Gastrocnemius medialis (tissue), 4 donors: Measurements from ENCODE around the gene LGALS7B. TPM values are rescaled to one million over a fixed set of nuclear protein-coding genes. Genes with fewer than 3 reads are reported as not detected.
"Not testable (repeated sequence)": the region's sequence is repeated elsewhere in the genome, so short reads cannot be mapped to it uniquely, and the experiment has no call there.

Source experiments
- ATAC-seq, 2 donors: fragments of 150-250 bp; one replicate each; pipeline ENCODE4 v1.9.1; 2016
- DNase-seq, 2 donors: peaks; one replicate each; pipeline ENCODE4 v3.0.0-alpha.2; 2019
- H3K27ac ChIP-seq, 4 donors: fragments of 200-600 bp; sonication (generic); 1 replicate in 1 of 4; 2 replicates in 3 of 4; pipeline ENCODE4 v1.5.1; 2016 to 2018; ENCODE audit warnings: mild to moderate bottlenecking in 2 of 4, moderate library complexity in 1 of 4
- H3K27me3 ChIP-seq, 3 donors: fragments of 200-600 bp; sonication (generic) in 2 of 3; 1 replicate in 1 of 3; 2 replicates in 2 of 3; pipeline versions ENCODE4 v1.5.1 to v1.6.0; 2016 to 2019; ENCODE audit warnings: mild to moderate bottlenecking in 1 of 3, moderate library complexity in 1 of 3
- H3K36me3 ChIP-seq, 2 donors: fragments of 200-600 bp; sonication (generic) in 1 of 2; one replicate each; pipeline ENCODE4 v1.5.1; 2017 to 2018
- H3K4me1 ChIP-seq, 2 donors: fragments of 200-600 bp; sonication (generic) in 1 of 2; one replicate each; pipeline ENCODE4 v1.5.1; 2016 to 2017; ENCODE audit warnings: mild to moderate bottlenecking in 2 of 2
- H3K4me3 ChIP-seq, 4 donors: fragments of 200-600 bp; sonication (generic) in 3 of 4; 1 replicate in 1 of 4; 2 replicates in 3 of 4; pipeline ENCODE4 v1.5.1; 2016 to 2019; ENCODE audit warnings: mild to moderate bottlenecking in 2 of 4
- H3K9me3 ChIP-seq, 3 donors: fragments of 200-600 bp; sonication (generic) in 2 of 3; 1 replicate in 1 of 3; 2 replicates in 2 of 3; pipeline ENCODE4 v1.5.1; 2016 to 2019
- POLR2A ChIP-seq, 2 donors: fragments of 450-650 bp; IDR thresholded peaks; one replicate each; pipeline ENCODE4 v1.6.1; 2017; ENCODE audit warnings: antibody characterized with exemption in 2 of 2, mild to moderate bottlenecking in 2 of 2, moderate library complexity in 2 of 2
- in situ Hi-C, 4 donors: fragments of 200-750 bp; cut with MboI; loops; one replicate each; pipeline versions ENCODE4 v1.15.0 to v1.8.0; 2017; ENCODE audit warnings: low sequenced_read_pairs in 4 of 4
- intact Hi-C: fragments of 100-400 bp; cut with DNase I; formaldehyde crosslinking; loops from one replicate; pipeline ENCODE4 v1.15.1; 2023; ENCODE audit warnings: low total_unique reads
- total RNA-seq, 4 donors: library from RNA; depleted of rRNA; stranded (reverse); fragments of >200 nt; gene quantifications; one replicate each; pipeline versions ENCODE4 v1.1.0 to v1.2.3, GENCODE V29; 2016
- TF ChIP-seq, protein P1 (sequence below), 5 experiments: fragments of 450-650 bp in 3 of 5; fragments of 200-600 bp in 2 of 5; sonication (generic) in 2 of 5; IDR thresholded peaks in 4 of 5; conservative IDR thresholded peaks in 1 of 5; 1 replicate in 4 of 5; 2 replicates in 1 of 5; pipeline ENCODE4 v1.5.1; 2016 to 2019; ENCODE audit warnings: antibody characterized with exemption in 5 of 5, mild to moderate bottlenecking in 3 of 5, moderate library complexity in 3 of 5

Gene LGALS7B
- total RNA-seq, 4 donors from 2014 or later: not detected

DNA sequence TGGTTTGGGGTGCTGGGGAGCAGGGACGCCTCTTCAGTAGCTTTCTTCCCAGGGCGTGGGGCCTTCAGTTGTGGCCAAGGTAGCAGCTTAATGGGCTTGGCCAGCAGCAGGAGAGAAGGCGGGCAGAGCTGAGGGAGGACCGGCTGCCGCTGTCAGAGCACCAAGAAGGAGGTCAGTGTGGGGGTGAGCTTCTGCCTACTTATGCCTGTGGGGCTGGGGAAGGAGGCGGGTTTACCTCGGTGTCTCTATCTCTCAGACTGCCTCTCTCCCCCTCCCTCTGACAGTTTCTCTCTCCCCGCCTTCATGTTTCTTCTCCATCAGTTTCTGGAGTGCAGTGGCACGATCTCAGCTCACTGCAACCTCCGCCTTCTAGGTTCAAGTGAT, 44.7 kb upstream of the LGALS7B start, which contains the start of gene CAPN12:
TSS of gene CAPN12 (minus strand) at position 177 of the 384 bp plus-strand sequence. CDS start 309 bp downstream, outside the sequence.
- no peak for ATAC-seq
- in situ Hi-C loops (loop anchor here in 2 of 4 donors (25.0 kb wide), 1 partner anchor 168 kb away; the partner anchor contains the start of gene CCER2 (in 2 of the 2)), intact Hi-C loops (no loop called here)
- no peaks in the 10 kb centered on the region for H3K9me3 ChIP-seq
- no peaks in the 10 kb centered on the region for H3K27me3 ChIP-seq
- H3K4me1 ChIP-seq: no peaks in the 10 kb centered on the region
- H3K27ac ChIP-seq: no peak within 1 kb of the TSS
- no peak for DNase-seq
- TF ChIP-seq, protein P1, sequence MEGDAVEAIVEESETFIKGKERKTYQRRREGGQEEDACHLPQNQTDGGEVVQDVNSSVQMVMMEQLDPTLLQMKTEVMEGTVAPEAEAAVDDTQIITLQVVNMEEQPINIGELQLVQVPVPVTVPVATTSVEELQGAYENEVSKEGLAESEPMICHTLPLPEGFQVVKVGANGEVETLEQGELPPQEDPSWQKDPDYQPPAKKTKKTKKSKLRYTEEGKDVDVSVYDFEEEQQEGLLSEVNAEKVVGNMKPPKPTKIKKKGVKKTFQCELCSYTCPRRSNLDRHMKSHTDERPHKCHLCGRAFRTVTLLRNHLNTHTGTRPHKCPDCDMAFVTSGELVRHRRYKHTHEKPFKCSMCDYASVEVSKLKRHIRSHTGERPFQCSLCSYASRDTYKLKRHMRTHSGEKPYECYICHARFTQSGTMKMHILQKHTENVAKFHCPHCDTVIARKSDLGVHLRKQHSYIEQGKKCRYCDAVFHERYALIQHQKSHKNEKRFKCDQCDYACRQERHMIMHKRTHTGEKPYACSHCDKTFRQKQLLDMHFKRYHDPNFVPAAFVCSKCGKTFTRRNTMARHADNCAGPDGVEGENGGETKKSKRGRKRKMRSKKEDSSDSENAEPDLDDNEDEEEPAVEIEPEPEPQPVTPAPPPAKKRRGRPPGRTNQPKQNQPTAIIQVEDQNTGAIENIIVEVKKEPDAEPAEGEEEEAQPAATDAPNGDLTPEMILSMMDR (IDR thresholded peaks at IDR 0.05 in 4 of 5, conservative IDR thresholded peaks at IDR 0.05 in 1 of 5): no peak
- TF ChIP-seq POLR2A (IDR thresholded peaks at IDR 0.05): no peak
- no peak within 1 kb of the TSS for H3K4me3 ChIP-seq
- no peaks in the 10 kb centered on the region for H3K36me3 ChIP-seq

DNA sequence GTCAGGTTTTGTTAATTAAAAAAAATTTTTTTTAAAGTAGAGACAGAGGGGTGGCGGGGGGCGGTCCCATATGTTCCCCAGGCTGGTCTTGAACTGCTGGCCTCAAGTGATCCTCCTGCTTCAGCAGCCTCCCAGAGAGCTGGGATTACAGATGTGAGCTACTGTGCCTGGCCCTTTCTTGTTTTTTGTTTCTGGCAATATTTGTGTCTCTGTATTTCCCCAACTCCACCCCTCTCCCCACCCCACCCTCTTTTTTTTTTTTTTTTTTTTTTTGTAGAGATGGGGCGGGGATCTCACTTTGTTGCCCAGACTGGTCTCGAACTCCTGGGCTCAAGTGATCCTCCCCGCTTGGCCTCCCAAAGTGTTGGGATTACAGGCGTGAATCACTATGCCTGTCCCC, 44.1 kb upstream of the LGALS7B start:
- H3K27ac ChIP-seq: no peak overlapping the region
- DNase-seq (no peak), ATAC-seq (no peak)
- no peaks in the 10 kb centered on the region for H3K36me3 ChIP-seq
- no peak overlapping the region for H3K4me3 ChIP-seq
- no peaks in the 10 kb centered on the region for H3K27me3 ChIP-seq
- intact Hi-C loops: no loop called here
- no peaks in the 10 kb centered on the region for H3K9me3 ChIP-seq
- H3K4me1 ChIP-seq: no peaks in the 10 kb centered on the region
- in situ Hi-C loops: loop anchor here in 2 of 4 donors (25.0 kb wide), 1 partner anchor 167 kb away; the partner anchor contains the start of gene CCER2 (in 2 of the 2)
- TF ChIP-seq POLR2A (IDR thresholded peaks at IDR 0.05): no peak
- TF ChIP-seq, protein P1 (IDR thresholded peaks at IDR 0.05 in 4 of 5, conservative IDR thresholded peaks at IDR 0.05 in 1 of 5): no peak

DNA sequence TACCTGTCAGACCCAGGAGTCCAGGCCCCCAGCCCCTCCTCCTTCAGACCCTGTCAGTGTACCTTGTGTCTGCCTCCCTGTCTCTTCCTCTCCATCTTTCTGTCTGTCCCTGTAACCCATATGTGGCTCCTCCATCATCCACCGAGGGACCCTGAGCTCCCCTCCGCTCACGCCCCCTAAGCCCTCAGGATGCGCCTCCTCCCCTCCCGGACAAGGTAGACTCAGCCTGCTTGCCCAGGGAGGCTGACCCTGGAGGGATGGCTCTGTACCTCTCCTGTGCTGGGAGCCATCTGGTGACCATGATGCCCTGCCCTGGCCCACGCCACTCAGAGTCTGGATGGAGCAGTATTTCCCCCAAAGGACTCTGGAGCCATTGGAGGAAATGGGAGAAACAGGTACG, 43.7 kb upstream of the LGALS7B start:
- Histone ChIP-seq H3K27ac (no peak overlapping the region), H3K9me3 (no peaks in the 10 kb centered on the region), H3K4me1 (no peaks in the 10 kb centered on the region), H3K36me3 (no peaks in the 10 kb centered on the region), H3K27me3 (no peaks in the 10 kb centered on the region), H3K4me3 (no peak overlapping the region)
- intact Hi-C loops: no loop called here
- no peak for DNase-seq
- ATAC-seq: no peak
- in situ Hi-C loops: loop anchor here in 2 of 4 donors (25.0 kb wide), 1 partner anchor 167 kb away; the partner anchor contains the start of gene CCER2 (in 2 of the 2)
- TF ChIP-seq, protein P1 (IDR thresholded peaks at IDR 0.05 in 4 of 5, conservative IDR thresholded peaks at IDR 0.05 in 1 of 5): no peak
- no peak for TF ChIP-seq POLR2A (IDR thresholded peaks at IDR 0.05)

DNA sequence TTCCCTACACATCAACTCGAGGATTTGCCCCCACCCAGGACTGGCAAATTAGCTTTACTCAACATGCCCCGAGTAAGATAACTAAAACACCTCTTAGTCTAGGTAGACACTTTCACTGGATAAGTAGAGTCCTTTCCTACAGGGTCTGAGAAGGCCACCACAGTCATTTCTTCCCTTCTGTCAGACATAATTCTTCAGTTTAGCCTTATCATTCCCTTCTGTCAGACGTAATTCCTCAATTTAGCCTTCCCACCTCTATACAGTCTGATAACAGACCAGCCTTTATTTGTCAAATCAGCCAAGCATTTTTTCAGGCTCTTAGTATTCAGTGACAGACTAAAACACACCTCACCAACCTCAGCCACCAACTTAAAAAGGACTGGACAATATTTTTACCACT, 35.2 kb upstream of the LGALS7B start:
- intact Hi-C loops, in situ Hi-C loops: not testable (repeated sequence)
- peak overlapping the region in 1 of 4 donors; percentile 43 for H3K27ac ChIP-seq

DNA sequence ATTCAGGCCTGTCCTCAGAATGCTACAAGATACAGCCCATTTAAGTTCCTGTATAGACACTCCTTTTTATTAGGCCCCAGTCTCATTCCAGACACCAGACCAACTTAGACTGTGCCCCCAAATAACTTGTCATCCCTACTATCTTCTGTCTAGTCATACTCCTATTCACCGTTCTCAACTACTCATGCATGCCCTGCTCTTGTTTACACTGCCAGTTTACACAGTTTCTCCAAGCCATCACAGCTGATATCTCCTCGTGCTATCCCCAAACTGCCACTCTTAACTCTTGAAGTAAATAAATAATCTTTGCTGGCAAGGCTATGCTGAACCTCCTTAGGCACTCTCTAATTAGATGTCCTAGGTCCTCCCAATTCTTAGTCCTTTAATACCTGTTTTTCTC, 34.8 kb upstream of the LGALS7B start:
- DNase-seq, in situ Hi-C loops, H3K4me3 ChIP-seq, H3K27ac ChIP-seq, H3K36me3 ChIP-seq, H3K9me3 ChIP-seq, H3K27me3 ChIP-seq, ATAC-seq, H3K4me1 ChIP-seq, intact Hi-C loops: not testable (repeated sequence)

More for the DNA sequence above, 35.2 kb upstream of the LGALS7B start:
- not testable (repeated sequence) for H3K36me3 ChIP-seq, ATAC-seq, H3K9me3 ChIP-seq, H3K27me3 ChIP-seq, DNase-seq, H3K4me1 ChIP-seq, H3K4me3 ChIP-seq

DNA sequence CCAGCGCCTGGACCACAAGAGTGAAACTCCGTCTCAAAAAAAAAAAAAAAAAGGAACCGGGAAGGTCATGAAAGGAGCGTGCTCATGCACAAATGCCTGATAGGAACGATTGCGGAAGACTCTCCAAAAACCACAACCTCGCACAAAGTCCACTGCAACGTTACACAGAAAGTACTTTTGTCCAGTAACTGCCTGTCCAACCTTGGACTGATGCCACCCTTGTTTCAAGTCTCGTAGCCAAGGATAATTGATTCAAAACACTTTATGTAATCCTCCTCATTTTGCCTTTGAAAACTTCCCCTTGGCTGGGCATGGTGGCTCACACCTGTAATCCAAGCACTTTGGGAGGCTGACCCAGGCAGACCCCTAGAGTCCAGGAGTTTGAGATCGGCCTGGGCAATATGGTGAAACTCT, 29.4 kb upstream of the LGALS7B start:
- H3K27ac ChIP-seq: no peak overlapping the region
- DNase-seq (no peak), ATAC-seq (no peak)
- H3K9me3 ChIP-seq: no peaks in the 10 kb centered on the region
- TF ChIP-seq POLR2A (IDR thresholded peaks at IDR 0.05): no peak
- TF ChIP-seq, protein P1 (IDR thresholded peaks at IDR 0.05 in 4 of 5, conservative IDR thresholded peaks at IDR 0.05 in 1 of 5): no peak
- intact Hi-C loops: no loop called here
- H3K4me3 ChIP-seq: no peak overlapping the region
- no peaks in the 10 kb centered on the region for H3K27me3 ChIP-seq
- in situ Hi-C loops: no loop called here
- H3K4me1 ChIP-seq: no peaks in the 10 kb centered on the region
- H3K36me3 ChIP-seq: no peaks in the 10 kb centered on the region

DNA sequence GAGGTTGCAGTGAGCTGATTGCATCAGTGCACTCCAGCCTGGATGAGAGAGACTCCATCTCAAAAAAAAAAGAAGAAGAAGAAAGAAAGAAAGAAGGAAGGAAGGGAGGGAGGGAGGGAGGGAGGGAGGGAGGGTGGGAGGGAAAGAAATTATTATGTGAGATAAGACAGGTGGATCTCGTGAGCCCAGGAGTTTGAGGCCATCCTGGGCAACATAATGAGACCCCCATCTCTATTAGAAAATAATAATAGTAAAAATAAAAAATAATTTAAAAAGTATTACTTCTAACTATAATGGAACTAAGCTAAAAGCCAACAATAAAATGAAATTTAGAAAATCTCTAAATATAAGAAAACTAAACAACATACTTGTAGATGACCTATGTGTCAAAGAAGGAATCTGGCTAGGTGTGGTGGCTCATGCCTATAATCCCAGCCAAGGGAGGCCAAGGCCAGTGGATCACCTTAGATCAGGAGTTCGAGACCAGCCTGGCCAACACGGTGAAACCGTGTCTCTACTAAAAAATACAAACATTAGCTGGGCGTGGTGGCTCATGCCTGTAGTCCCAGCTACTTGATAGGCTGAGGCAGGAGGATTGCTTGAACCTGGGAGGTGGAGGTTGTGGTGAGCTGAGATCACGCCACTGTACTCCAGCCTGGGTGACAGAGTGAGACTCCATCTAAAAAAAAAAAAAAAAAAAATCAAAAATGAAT, 28.0 kb upstream of the LGALS7B start:
- H3K4me1 ChIP-seq, ATAC-seq, intact Hi-C loops, H3K4me3 ChIP-seq, H3K27ac ChIP-seq, H3K9me3 ChIP-seq, H3K27me3 ChIP-seq, H3K36me3 ChIP-seq, in situ Hi-C loops, DNase-seq: not testable (repeated sequence)

DNA sequence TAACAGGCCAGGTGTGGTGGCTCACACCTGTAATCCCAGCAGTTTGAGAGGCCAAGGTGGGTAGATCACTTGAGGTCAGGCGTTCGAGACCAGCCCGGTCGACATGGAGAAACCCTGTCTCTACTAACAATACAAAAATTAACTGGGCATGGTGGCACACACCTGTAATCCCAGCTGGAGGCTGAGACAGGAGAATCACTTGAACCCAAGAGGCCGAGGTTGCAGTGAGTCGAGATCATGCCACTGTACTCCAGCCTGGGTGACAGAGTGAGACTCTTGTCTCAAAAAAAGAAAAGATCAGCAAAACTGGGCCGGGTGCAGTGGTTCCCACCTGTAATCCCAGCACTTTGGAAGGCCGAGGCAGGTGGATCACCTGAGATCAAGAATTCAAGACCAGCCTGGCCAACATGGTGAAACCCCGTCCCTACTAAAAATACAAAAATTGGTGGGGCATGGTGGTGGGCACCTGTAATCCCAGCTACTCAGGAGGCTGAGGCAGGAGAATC, 27.1 kb upstream of the LGALS7B start:
- intact Hi-C loops, H3K27me3 ChIP-seq, H3K36me3 ChIP-seq, H3K4me1 ChIP-seq, H3K27ac ChIP-seq, DNase-seq, ATAC-seq, H3K9me3 ChIP-seq, in situ Hi-C loops, H3K4me3 ChIP-seq: not testable (repeated sequence)
